Tibial nerve (tissue), 4 donors: ENCODE results near the gene LSG1. TPM values are rescaled to one million over a fixed set of nuclear protein-coding genes. Genes with fewer than 3 reads are reported as not detected.
A peak's percentile ranks its signal among the peaks of the same experiment; 100 is the strongest.
"Not testable (repeated sequence)": the region's sequence is repeated elsewhere in the genome, so short reads cannot be mapped to it uniquely, and the experiment has no call there.

Experiments
- DNase-seq, 2 donors: peaks; one replicate each; pipeline ENCODE4 v3.0.0-alpha.2; 2019; ENCODE audit warnings: low spot score in 2 of 2
- H3K27ac ChIP-seq, 4 donors: fragments of 200-600 bp; sonication (generic) in 3 of 4; one replicate each; pipeline ENCODE4 v1.5.1; 2017 to 2019; ENCODE audit warnings: mild to moderate bottlenecking in 1 of 4
- H3K27me3 ChIP-seq, 2 donors: fragments of 200-600 bp; sonication (generic) in 1 of 2; one replicate each; pipeline versions ENCODE4 v1.5.1 to v1.6.0; 2017 to 2019
- H3K36me3 ChIP-seq, 3 donors: fragments of 200-600 bp; sonication (generic); one replicate each; pipeline ENCODE4 v1.5.1; 2018 to 2019
- H3K4me1 ChIP-seq, 4 donors: fragments of 200-600 bp; sonication (generic) in 3 of 4; one replicate each; pipeline ENCODE4 v1.5.1; 2017 to 2019
- H3K4me3 ChIP-seq, 4 donors: fragments of 200-600 bp; sonication (generic) in 3 of 4; one replicate each; pipeline ENCODE4 v1.5.1; 2017 to 2019; ENCODE audit warnings: mild to moderate bottlenecking in 1 of 4, moderate library complexity in 1 of 4
- H3K9me3 ChIP-seq, 4 donors: fragments of 200-600 bp; sonication (generic) in 3 of 4; one replicate each; pipeline ENCODE4 v1.5.1; 2017 to 2019
- EP300 ChIP-seq, 2 donors: sonication (generic); formaldehyde crosslinking; IDR thresholded peaks; one replicate each; pipeline ENCODE4 v1.6.1; 2017; ENCODE audit warnings: antibody characterized with exemption in 2 of 2, mild to moderate bottlenecking in 1 of 2
- POLR2A ChIP-seq, 2 donors: fragments of 450-650 bp; IDR thresholded peaks; one replicate each; pipeline ENCODE4 v1.6.1; 2017; ENCODE audit warnings: antibody characterized with exemption in 2 of 2, mild to moderate bottlenecking in 2 of 2, moderate library complexity in 2 of 2
- WGBS, 2 donors: methylation state at CpG; one replicate each; pipeline ENCODE4 v1.1.5; 2018; 5-methylcytosine and 5-hydroxymethylcytosine counted together
- total RNA-seq, 4 donors: library from RNA; depleted of rRNA; stranded (reverse); fragments of >200 nt; gene quantifications; one replicate each; pipeline ENCODE4 v1.1.0, GENCODE V29; 2016
- TF ChIP-seq, protein P1 (sequence below), 5 experiments: fragments of 200-600 bp in 3 of 5; fragments of 450-650 bp in 2 of 5; sonication (generic) in 3 of 5; IDR thresholded peaks; one replicate each; pipeline ENCODE4 v1.5.1; 2016 to 2019; ENCODE audit warnings: antibody characterized with exemption in 5 of 5, mild to moderate bottlenecking in 3 of 5, moderate library complexity in 2 of 5

The LSG1 gene
- total RNA-seq, 4 donors from 2014 or later = 24.9 to 64.5 (median 39.3) TPM

DNA sequence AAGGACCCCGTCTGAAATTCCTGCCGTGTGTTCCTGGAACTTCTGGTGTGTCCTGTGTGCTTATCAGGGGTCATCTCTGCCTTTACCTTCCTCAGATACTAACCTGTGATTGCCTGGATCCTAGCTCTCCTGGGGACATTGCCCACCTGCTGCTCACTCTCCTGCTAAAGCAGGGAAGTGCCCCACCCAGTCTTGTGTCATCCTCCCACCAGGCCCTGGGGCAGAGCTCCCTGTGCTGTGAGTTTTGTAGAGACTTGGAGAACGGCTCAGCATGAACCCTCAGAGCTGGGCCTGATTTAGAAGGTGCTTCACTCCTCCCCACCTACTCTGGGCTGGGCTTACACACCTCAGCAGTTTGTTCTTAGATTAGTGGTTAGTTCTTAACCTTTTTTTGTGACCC is 34.9 kb downstream of the LSG1 start:
- Histone ChIP-seq H3K4me3 (no peak overlapping the region), H3K36me3 (peaks cover 0 to 41% (median 3%) of the 10 kb centered on the region in 3 donors), H3K9me3 (no peaks in the 10 kb centered on the region), H3K27ac (peak overlapping the region in 1 of 4 donors; percentile 4), H3K4me1 (peaks cover 0 to 7% (median 2%) of the 10 kb centered on the region in 4 donors), H3K27me3 (no peaks in the 10 kb centered on the region)
- TF ChIP-seq, protein P1, sequence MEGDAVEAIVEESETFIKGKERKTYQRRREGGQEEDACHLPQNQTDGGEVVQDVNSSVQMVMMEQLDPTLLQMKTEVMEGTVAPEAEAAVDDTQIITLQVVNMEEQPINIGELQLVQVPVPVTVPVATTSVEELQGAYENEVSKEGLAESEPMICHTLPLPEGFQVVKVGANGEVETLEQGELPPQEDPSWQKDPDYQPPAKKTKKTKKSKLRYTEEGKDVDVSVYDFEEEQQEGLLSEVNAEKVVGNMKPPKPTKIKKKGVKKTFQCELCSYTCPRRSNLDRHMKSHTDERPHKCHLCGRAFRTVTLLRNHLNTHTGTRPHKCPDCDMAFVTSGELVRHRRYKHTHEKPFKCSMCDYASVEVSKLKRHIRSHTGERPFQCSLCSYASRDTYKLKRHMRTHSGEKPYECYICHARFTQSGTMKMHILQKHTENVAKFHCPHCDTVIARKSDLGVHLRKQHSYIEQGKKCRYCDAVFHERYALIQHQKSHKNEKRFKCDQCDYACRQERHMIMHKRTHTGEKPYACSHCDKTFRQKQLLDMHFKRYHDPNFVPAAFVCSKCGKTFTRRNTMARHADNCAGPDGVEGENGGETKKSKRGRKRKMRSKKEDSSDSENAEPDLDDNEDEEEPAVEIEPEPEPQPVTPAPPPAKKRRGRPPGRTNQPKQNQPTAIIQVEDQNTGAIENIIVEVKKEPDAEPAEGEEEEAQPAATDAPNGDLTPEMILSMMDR (IDR thresholded peaks at IDR 0.05) = no peak
- no peak for TF ChIP-seq POLR2A (IDR thresholded peaks at IDR 0.05)
- no peak for DNase-seq
- WGBS, 2 donors = 66 to 70% methylated on average over 3 of the region's 3 CpGs

DNA sequence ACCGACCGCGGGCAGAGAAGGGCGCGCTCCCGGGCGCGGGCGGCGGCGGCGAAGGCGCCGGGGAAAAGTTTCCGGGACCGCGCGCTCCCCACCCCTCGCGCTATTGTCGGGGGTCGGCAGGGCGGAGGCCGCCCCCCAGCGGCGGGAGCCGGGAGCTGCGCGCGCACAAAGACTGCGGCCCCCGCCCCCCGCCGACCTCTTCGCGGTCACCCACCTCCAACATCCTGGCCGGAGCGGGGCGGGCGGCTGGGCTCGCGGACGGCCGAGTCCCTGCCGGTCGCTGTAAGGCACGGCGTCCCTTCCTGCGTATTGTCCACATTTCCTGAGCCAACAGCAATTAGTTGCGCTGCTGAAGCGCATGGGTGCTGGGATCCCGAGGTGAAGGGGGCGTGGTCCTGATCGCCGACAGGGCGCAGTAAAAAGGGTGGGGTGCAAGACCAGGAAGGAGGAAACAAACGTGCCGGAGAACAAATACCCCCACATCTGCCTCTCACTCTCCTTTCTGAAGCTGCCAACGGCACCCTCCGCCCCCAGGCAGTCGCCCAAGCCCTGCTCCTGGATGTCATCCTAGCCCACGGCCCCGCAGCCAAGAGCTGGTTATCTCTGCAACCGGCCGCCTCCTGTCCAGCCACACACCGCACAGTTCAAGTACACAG is 38.5 kb downstream of the LSG1 start, which contains the start of gene TMEM44:
TSS of gene TMEM44 (minus strand) at position 71 of the 656 bp plus-strand sequence. CDS start 204 bp downstream, outside the sequence.
- DNase-seq = peak in 1 of 2 donors; percentile 26
- TF ChIP-seq EP300 (IDR thresholded peaks at IDR 0.05) (peak in 1 of 2 donors; percentile 52), POLR2A (IDR thresholded peaks at IDR 0.05) (peak in 1 of 2 donors; percentile 10)
- TF ChIP-seq, protein P1 (IDR thresholded peaks at IDR 0.05) = peak; percentile 57 to 87 (median 69)
- Histone ChIP-seq H3K4me3 (peak within 1 kb of the TSS; percentile 37 to 73 (median 58)), H3K27ac (peak within 1 kb of the TSS; percentile 5 to 80 (median 48)), H3K4me1 (peaks cover 0 to 9% (median 2%) of the 10 kb centered on the region in 4 donors), H3K27me3 (no peaks in the 10 kb centered on the region), H3K9me3 (no peaks in the 10 kb centered on the region), H3K36me3 (peaks cover 0 to 18% (median 0%) of the 10 kb centered on the region in 3 donors)
- 0 to 3% methylated on average over 18 to 23 of the region's 66 CpGs for WGBS, 2 donors

DNA sequence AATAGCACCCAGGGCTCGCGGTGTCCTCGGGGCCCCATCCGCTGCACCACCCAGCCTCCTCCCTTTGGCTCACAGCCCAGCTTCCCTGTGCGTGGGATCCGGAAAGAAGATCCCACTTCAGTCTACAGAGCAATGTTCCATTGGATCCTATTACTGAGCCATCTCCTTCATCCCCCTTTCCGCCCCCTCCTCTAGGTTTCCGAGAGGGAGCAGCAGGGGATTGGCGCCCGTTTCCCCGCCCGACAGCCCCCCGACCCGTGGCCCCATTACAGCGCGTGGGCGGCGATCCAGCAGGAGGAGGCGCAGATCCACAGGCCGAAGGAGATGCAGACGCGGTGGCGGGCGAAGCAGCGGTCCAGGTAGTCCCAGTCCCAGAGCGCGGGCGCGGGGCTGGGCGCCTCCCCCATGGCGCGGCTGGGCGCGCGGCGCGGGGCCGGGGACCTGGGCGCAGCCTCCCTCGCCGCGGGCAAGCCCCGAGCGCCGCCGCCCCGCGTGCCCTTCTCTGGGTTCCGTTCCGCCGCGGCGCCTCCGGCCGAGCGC is 39.1 kb downstream of the LSG1 start:
- Histone ChIP-seq H3K4me3 (peak overlapping the region; percentile 37 to 73 (median 58)), H3K27ac (peak overlapping the region in 3 of 4 donors; percentile 5 to 80 (median 69)), H3K36me3 (peaks cover 0 to 19% (median 0%) of the 10 kb centered on the region in 3 donors), H3K27me3 (no peaks in the 10 kb centered on the region), H3K4me1 (peaks cover 0 to 9% (median 2%) of the 10 kb centered on the region in 4 donors), H3K9me3 (no peaks in the 10 kb centered on the region)
- DNase-seq = no peak
- TF ChIP-seq, protein P1 (IDR thresholded peaks at IDR 0.05) = no peak
- no peak for TF ChIP-seq POLR2A (IDR thresholded peaks at IDR 0.05)
- WGBS, 2 donors = 0 to 1% methylated on average over 20 to 38 of the region's 56 CpGs

DNA sequence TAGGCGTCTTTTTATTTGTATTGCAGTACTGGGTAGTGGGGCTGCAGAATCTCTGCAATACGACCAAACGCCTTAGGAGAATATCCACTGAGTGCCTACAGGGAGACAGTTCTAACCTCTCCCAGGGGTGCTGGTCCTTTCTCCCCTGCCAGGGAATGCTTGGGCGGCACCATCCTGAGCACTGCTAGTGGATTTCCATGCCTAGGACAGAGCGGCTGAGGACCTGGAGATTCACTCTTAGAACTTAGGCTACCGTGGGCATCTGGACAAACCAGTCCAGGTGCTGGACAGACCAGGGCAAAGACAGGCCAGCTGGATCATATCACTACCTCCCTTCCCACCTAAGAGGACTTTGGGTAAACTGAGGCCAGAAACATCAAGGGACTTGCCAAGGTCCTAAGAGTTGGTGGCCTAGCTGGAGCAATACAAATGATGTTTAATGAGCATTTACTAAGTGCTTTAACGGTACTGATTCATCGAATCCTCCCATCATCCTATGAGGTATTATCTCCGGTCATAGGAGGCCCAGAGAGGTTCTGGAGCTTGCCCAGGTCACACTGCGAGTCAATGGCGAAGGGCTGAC is 39.7 kb downstream of the LSG1 start:
- Histone ChIP-seq H3K4me1 (peaks cover 0 to 9% (median 2%) of the 10 kb centered on the region in 4 donors), H3K27ac (peak overlapping the region in 2 of 4 donors; percentile 69 to 80), H3K36me3 (peaks cover 0 to 21% (median 0%) of the 10 kb centered on the region in 3 donors), H3K9me3 (no peaks in the 10 kb centered on the region), H3K27me3 (no peaks in the 10 kb centered on the region), H3K4me3 (peak overlapping the region; percentile 37 to 73 (median 58))
- WGBS, 2 donors = 53 to 64% methylated on average over 11 of the region's 11 CpGs
- no peak for DNase-seq
- no peak for TF ChIP-seq POLR2A (IDR thresholded peaks at IDR 0.05)
- TF ChIP-seq, protein P1 (IDR thresholded peaks at IDR 0.05) = no peak
- TF ChIP-seq EP300 (IDR thresholded peaks at IDR 0.05) = no peak

DNA sequence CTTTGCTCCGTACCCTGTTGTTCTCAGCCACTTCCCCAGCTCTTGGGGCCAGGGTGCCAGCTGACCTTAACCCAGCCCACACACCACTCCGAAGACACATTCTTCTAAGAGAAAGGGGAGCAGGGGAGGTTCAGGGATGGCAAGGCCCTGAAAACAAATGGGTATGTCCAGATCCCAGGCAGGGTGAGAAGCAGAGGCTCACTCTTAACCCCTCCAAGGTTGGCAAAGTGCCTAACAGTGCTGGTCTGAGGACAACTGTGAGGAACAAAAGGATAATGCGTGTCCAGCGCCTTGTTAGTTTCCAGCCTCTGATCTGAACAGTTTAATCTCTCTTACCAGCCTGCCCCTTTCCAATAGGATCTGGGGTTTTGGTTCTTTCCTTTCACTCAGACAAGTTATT is 40.3 kb downstream of the LSG1 start:
- WGBS, 2 donors = 86 to 89% methylated on average over 4 of the region's 4 CpGs
- Histone ChIP-seq H3K27me3 (no peaks in the 10 kb centered on the region), H3K4me1 (peaks cover 0 to 9% (median 2%) of the 10 kb centered on the region in 4 donors), H3K9me3 (no peaks in the 10 kb centered on the region), H3K4me3 (peak overlapping the region in 1 of 4 donors; percentile 73), H3K36me3 (peaks cover 0 to 27% (median 0%) of the 10 kb centered on the region in 3 donors), H3K27ac (peak overlapping the region in 1 of 4 donors; percentile 80)
- DNase-seq = no peak
- TF ChIP-seq EP300 (IDR thresholded peaks at IDR 0.05) (no peak), POLR2A (IDR thresholded peaks at IDR 0.05) (no peak)
- TF ChIP-seq, protein P1 (IDR thresholded peaks at IDR 0.05) = no peak

DNA sequence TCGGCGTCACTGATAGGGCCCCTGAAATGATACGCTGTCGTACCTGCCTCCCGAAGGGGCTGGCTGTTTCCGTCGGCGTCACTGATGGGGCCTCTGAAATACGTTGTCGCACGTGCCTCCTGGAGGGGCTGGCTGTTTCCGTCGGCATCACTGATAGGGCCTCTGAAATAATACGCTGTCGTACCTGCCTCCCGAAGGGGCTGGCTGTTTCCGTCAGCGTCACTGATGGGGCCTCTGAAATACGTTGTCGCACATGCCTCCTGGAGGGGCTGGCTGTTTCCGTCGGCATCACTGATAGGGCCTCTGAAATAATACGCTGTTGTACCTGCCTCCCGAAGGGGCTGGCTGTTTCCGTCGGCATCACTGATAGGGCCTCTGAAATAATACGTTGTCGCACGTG is 41.3 kb downstream of the LSG1 start:
- H3K9me3 ChIP-seq, DNase-seq, H3K27ac ChIP-seq, H3K4me3 ChIP-seq, H3K4me1 ChIP-seq, H3K27me3 ChIP-seq: not testable (repeated sequence)
- WGBS, 2 donors = 90 to 94% methylated on average over 25 to 29 of the region's 29 CpGs
- H3K36me3 ChIP-seq = peaks cover 0 to 33% (median 0%) of the 10 kb centered on the region in 3 donors
